Fibroblast of skin of right biceps (primary cell): ENCODE data around the gene SIX5.
A peak's percentile ranks its signal among the peaks of the same experiment; 100 is the strongest.
"Not testable (repeated sequence)": the region's sequence is repeated elsewhere in the genome, so short reads cannot be mapped to it uniquely, and the experiment has no call there.

Experiments used
- DNase-seq: peaks from one replicate; pipeline ENCODE4 v3.0.0-alpha.2; 2013

The SIX5 gene

GRCh38 chr19:45768984-45769782 lies at the start of gene SIX5:
SIX5 (minus strand) TSS chr19:45769252; CDS start chr19:45768844, 408 bp downstream.
- DNase-seq = peak; percentile 98

- no peak for DNase-seq
Measured at GRCh38 chr19:45817725-45818301, 48.8 kb upstream of the SIX5 start.

GRCh38 chr19:45817010-45817724 lies 48.1 kb upstream of the SIX5 start:
- peak; percentile 92 for DNase-seq

GRCh38 chr19:45816236-45817009 lies 47.4 kb upstream of the SIX5 start:
- no peak for DNase-seq

- DNase-seq = no peak
Measured at GRCh38 chr19:45815481-45816216, 46.6 kb upstream of the SIX5 start.

- DNase-seq = no peak
Measured at GRCh38 chr19:45814851-45815480, 45.9 kb upstream of the SIX5 start, which contains the start of gene RSPH6A. RSPH6A (minus strand) TSS chr19:45815308; CDS start chr19:45815176, 132 bp downstream.

- DNase-seq = no peak
Measured at GRCh38 chr19:45814166-45814780, 45.2 kb upstream of the SIX5 start.

- DNase-seq = no peak
Measured at GRCh38 chr19:45812297-45812696, 43.2 kb upstream of the SIX5 start.

GRCh38 chr19:45809643-45810159 lies 40.6 kb upstream of the SIX5 start:
- peak; percentile 88 for DNase-seq

GRCh38 chr19:45805719-45806118 lies 36.7 kb upstream of the SIX5 start:
- DNase-seq = no peak

GRCh38 chr19:45804959-45805230 lies 35.8 kb upstream of the SIX5 start:
- no peak for DNase-seq

- no peak for DNase-seq
Measured at GRCh38 chr19:45804140-45804958, 35.3 kb upstream of the SIX5 start.

- no peak for DNase-seq
Measured at GRCh38 chr19:45801603-45802175, 32.6 kb upstream of the SIX5 start.

GRCh38 chr19:45800070-45800553 lies 31.1 kb upstream of the SIX5 start:
- DNase-seq = peak; percentile 72

GRCh38 chr19:45799541-45799940 lies 30.5 kb upstream of the SIX5 start:
- DNase-seq = not testable (repeated sequence)

GRCh38 chr19:45798995-45799517 lies 30.0 kb upstream of the SIX5 start:
- peak; percentile 89 for DNase-seq

- DNase-seq = no peak
Measured at GRCh38 chr19:45794627-45795026, 25.6 kb upstream of the SIX5 start.

GRCh38 chr19:45793876-45794275 lies 24.8 kb upstream of the SIX5 start:
- no peak for DNase-seq

GRCh38 chr19:45793178-45793564 lies 24.1 kb upstream of the SIX5 start:
- DNase-seq = no peak
